Measurements from ENCODE around the gene IQGAP3.
"Not testable (repeated sequence)": the region's sequence is repeated elsewhere in the genome, so short reads cannot be mapped to it uniquely, and the experiment has no call there.

The IQGAP3 gene, protein sequence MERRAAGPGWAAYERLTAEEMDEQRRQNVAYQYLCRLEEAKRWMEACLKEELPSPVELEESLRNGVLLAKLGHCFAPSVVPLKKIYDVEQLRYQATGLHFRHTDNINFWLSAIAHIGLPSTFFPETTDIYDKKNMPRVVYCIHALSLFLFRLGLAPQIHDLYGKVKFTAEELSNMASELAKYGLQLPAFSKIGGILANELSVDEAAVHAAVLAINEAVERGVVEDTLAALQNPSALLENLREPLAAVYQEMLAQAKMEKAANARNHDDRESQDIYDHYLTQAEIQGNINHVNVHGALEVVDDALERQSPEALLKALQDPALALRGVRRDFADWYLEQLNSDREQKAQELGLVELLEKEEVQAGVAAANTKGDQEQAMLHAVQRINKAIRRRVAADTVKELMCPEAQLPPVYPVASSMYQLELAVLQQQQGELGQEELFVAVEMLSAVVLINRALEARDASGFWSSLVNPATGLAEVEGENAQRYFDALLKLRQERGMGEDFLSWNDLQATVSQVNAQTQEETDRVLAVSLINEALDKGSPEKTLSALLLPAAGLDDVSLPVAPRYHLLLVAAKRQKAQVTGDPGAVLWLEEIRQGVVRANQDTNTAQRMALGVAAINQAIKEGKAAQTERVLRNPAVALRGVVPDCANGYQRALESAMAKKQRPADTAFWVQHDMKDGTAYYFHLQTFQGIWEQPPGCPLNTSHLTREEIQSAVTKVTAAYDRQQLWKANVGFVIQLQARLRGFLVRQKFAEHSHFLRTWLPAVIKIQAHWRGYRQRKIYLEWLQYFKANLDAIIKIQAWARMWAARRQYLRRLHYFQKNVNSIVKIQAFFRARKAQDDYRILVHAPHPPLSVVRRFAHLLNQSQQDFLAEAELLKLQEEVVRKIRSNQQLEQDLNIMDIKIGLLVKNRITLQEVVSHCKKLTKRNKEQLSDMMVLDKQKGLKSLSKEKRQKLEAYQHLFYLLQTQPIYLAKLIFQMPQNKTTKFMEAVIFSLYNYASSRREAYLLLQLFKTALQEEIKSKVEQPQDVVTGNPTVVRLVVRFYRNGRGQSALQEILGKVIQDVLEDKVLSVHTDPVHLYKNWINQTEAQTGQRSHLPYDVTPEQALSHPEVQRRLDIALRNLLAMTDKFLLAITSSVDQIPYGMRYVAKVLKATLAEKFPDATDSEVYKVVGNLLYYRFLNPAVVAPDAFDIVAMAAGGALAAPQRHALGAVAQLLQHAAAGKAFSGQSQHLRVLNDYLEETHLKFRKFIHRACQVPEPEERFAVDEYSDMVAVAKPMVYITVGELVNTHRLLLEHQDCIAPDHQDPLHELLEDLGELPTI (N-terminal part only)

GRCh38 chr1:156571919-156572662 is at the start of gene IQGAP3:
IQGAP3 (minus strand) TSS chr1:156572565; CDS start chr1:156572529, 36 bp downstream.
- DNase-seq (ENCODE audit: low read depth) = peak; percentile 70

DNA sequence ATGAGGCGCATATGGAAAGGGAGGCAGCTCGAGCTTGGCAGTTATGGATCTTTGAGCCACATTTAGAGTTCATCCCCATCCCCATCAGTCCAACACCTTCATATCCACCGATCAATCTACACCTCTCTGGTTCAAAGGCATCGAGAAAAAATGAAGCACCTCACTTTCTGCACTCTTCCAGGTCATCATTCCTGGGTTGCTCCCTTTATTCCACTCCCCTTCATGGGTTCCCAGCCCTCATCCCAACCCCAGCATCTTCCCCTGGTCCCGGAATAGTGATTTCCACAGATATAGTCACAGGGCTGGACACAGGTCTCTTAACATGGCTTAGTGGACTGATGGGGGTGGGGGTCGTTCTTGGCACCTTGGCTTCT is 47.2 kb upstream of the IQGAP3 start:
- DNase-seq (ENCODE audit: low read depth) = no peak

GRCh38 chr1:156618853-156619581 is 46.7 kb upstream of the IQGAP3 start, which contains the start of gene HAPLN2:
HAPLN2 (plus strand) TSS chr1:156619415; CDS start chr1:156623491, 4,076 bp downstream.
- no peak for DNase-seq (ENCODE audit: low read depth)

DNA sequence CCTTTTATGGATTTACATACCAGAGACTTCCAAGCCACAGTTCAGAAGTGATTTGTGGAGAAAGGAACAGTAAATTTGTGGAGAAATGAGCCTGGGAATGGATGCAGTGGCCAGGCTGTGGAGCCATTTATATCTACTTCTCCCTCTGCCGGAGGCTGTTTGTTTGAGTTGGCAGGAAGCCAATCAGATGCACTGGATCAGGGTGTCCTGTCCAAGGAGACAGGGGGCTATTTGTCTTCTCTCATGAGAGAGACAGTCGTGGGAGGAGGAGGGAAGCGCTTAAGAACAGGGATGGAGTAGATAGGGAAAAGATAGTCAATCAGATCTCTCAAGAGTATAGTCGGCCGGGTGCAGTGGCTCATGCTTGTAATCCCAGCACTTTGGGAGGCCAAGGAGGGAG is 44.1 kb upstream of the IQGAP3 start:
- no peak for DNase-seq (ENCODE audit: low read depth)

GRCh38 chr1:156615946-156616345 is 43.6 kb upstream of the IQGAP3 start:
- DNase-seq (ENCODE audit: low read depth) = no peak

GRCh38 chr1:156612666-156613065 is 40.3 kb upstream of the IQGAP3 start:
- no peak for DNase-seq (ENCODE audit: low read depth)

GRCh38 chr1:156610072-156610471 is 37.7 kb upstream of the IQGAP3 start:
- not testable (repeated sequence) for DNase-seq (ENCODE audit: low read depth)

DNA sequence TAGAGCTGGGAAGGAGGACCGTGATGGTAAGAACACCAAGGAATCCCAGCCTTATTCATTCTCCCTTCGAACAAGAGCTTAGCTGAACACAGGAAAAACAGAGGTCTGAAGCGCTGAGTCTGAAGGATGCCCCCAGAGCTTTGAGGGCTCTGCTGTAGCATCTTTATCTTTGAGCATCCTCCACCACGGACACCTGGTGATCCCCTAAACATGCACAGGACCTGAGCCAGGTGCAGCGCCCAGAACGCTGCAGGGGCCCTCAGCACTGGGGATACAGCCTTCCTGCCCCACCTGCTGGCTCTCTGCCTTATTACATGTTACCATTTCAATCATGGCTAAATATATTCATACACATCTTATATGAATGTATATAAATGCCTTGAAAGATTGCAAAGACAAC is 36.6 kb upstream of the IQGAP3 start:
- DNase-seq (ENCODE audit: low read depth) = no peak

DNA sequence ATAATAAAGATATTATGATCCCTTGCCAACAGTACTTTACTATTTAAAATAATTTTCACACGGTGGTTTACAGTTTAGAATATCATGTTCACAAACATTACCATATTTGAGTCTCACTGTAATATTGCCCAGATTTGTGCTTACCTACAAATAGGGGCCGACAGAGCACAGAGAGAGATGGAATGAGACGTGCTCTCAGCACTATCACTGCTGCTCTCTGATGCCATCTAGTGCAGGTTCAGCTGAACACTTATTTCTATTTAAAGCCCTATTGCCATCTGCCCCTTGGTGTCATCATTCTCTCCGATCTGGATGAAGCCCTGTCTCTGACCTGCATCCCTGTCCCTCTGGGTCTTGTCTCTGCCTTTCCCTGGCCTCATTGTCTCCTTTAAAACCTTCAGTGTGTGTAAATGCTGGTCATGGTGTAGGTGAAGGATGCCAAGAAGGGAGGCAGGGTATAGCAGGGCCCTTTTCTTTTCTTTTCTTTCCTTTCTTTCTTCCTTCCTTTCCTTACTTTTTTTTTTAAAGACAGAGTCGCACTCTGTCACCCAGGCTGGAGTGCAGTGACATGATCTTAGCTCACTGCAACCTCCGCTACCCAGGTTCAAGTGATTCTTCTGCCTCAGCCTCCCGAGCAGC is 35.8 kb upstream of the IQGAP3 start:
- DNase-seq (ENCODE audit: low read depth) = peak; percentile 63

GRCh38 chr1:156607344-156607743 is 35.0 kb upstream of the IQGAP3 start:
- DNase-seq (ENCODE audit: low read depth) = not testable (repeated sequence)

GRCh38 chr1:156602557-156602993 is 30.2 kb upstream of the IQGAP3 start:
- DNase-seq (ENCODE audit: low read depth) = no peak

GRCh38 chr1:156601892-156602291 is 29.5 kb upstream of the IQGAP3 start:
- no peak for DNase-seq (ENCODE audit: low read depth)

DNA sequence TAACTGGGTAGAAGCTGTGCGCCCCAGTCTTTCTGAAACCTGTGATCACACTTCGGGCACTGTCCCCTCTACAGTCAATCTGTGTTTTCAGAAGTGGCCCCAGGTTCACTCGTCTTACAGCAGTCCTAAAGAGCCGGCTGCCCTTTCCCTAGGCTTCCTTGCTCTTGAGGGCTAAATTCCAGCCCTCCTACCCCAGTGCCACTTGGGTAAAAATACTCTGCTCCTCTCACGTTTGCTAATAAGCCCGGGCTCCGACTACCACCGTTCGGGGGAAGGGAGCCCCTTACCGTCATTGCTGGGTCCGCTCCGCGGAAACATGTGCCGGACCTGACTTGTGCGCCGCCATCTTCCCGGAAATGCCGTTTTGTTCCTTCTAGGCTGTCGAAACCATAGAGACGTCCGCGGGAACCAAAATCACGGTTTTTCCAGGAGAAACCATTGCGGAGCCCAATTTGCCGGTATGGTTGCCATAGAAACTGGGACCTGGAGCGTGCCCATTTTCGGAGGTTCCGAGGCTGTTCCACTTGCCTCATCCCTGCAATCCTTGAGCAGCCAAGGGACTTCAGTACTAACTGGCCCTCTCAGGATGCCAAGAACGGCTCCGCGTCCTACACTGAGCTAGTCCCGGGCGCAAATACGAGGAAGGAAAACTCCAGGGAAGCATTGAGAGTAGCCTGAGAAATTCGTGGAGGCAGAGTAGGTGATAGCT is 28.9 kb upstream of the IQGAP3 start, which contains the start of gene GPATCH4:
GPATCH4 (minus strand) TSS at position 358 of the 709 bp plus-strand sequence.
- DNase-seq (ENCODE audit: low read depth) = peak; percentile 95

DNA sequence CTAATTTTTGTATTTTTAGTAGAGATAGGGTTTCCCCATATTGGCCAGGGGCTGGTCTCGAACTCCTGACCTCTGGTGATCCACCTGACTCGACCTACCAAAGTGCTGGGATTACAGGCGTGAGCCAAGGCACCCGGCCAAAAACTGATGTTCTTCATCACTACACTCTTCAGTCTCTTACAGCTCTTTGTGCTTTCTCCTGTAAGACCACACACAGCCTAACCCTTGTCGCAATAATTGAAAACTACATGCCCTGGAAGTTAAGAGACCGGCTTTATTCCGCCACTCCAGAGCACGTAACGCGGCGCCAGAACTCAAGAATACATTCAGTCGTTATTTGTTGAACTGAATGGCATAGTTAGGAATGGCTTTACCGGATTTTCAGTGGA is 28.4 kb upstream of the IQGAP3 start:
- DNase-seq (ENCODE audit: low read depth) = no peak

- no peak for DNase-seq (ENCODE audit: low read depth)
Observed at GRCh38 chr1:156599811-156600210, 27.4 kb upstream of the IQGAP3 start.

- no peak for DNase-seq (ENCODE audit: low read depth)
Observed at GRCh38 chr1:156598731-156599432, 26.5 kb upstream of the IQGAP3 start.

GRCh38 chr1:156598125-156598524 is 25.8 kb upstream of the IQGAP3 start:
- DNase-seq (ENCODE audit: low read depth) = no peak

GRCh38 chr1:156596426-156596825 is 24.1 kb upstream of the IQGAP3 start:
- no peak for DNase-seq (ENCODE audit: low read depth)

GRCh38 chr1:156595016-156595415 is 22.7 kb upstream of the IQGAP3 start:
- no peak for DNase-seq (ENCODE audit: low read depth)
